Progenitor cell of endocrine pancreas (in vitro differentiated cells): ENCODE measurements around the gene ARL8A. TPM values are rescaled to one million over a fixed set of nuclear protein-coding genes. Genes with fewer than 3 reads are reported as not detected.

Experiments used
- DNase-seq: peaks from one replicate; pipeline ENCODE4 v3.0.0; 2021; ENCODE audit warnings: low spot score; ENCODE audit not compliant: unreplicated experiment
- H3K27ac Mint-ChIP-seq: 2 replicates; pipeline ENCODE4 v1.8.0; 2021; ENCODE audit warnings: mild to moderate bottlenecking, moderate library complexity, mixed read lengths
- H3K27me3 Mint-ChIP-seq: 2 replicates; pipeline ENCODE4 v1.8.0; 2021; ENCODE audit warnings: mixed read lengths
- H3K36me3 Mint-ChIP-seq: 2 replicates; pipeline ENCODE4 v1.8.0; 2022; ENCODE audit warnings: mixed read lengths; ENCODE audit not compliant: insufficient read depth
- H3K4me1 Mint-ChIP-seq: 2 replicates; pipeline ENCODE4 v1.8.0; 2021; ENCODE audit warnings: low read depth, mixed read lengths
- H3K4me3 Mint-ChIP-seq: 2 replicates; pipeline ENCODE4 v1.8.0; 2021; ENCODE audit warnings: low read depth, mild to moderate bottlenecking, moderate library complexity, mixed read lengths
- H3K9me3 Mint-ChIP-seq: 2 replicates; pipeline ENCODE4 v1.8.0; 2021; ENCODE audit warnings: low read depth, mixed read lengths
- CTCF ChIP-seq: fragments of 200-600 bp; sonication (generic); IDR thresholded peaks from one replicate; pipeline ENCODE4 v1.5.0; 2021; ENCODE audit warnings: antibody characterized with exemption, mild to moderate bottlenecking; ENCODE audit not compliant: unreplicated experiment
- total RNA-seq: library from RNA; stranded (reverse); gene quantifications from 2 replicates; pipeline ENCODE4 v1.2.1, GENCODE V29; 2021

Gene ARL8A
- total RNA-seq, 1 donor from 2014 or later: 43.7 TPM

- H3K27me3 Mint-ChIP-seq: no peaks in the 10 kb centered on the region
- peak overlapping the region; percentile 84 for H3K27ac Mint-ChIP-seq
- no peak for TF ChIP-seq CTCF
- H3K9me3 Mint-ChIP-seq: no peaks in the 10 kb centered on the region
- H3K4me3 Mint-ChIP-seq: no peak overlapping the region
- peaks cover 30% of the 10 kb centered on the region for H3K4me1 Mint-ChIP-seq
- H3K36me3 Mint-ChIP-seq: no peaks in the 10 kb centered on the region
- DNase-seq: no peak
These were observed 38.8 kb downstream of the ARL8A start for GRCh38 chr1:202105571-202106339.

GRCh38 chr1:202104073-202104472, 40.5 kb downstream of the ARL8A start:
- H3K9me3 Mint-ChIP-seq: no peaks in the 10 kb centered on the region
- peaks cover 30% of the 10 kb centered on the region for H3K4me1 Mint-ChIP-seq
- H3K27me3 Mint-ChIP-seq: no peaks in the 10 kb centered on the region
- DNase-seq: no peak
- H3K4me3 Mint-ChIP-seq: no peak overlapping the region
- H3K36me3 Mint-ChIP-seq: no peaks in the 10 kb centered on the region
- H3K27ac Mint-ChIP-seq: peak overlapping the region; percentile 26
- no peak for TF ChIP-seq CTCF

GRCh38 chr1:202101184-202101583, 43.4 kb downstream of the ARL8A start:
- H3K27ac Mint-ChIP-seq: no peak overlapping the region
- no peaks in the 10 kb centered on the region for H3K36me3 Mint-ChIP-seq
- no peaks in the 10 kb centered on the region for H3K27me3 Mint-ChIP-seq
- DNase-seq: no peak
- TF ChIP-seq CTCF: no peak
- H3K9me3 Mint-ChIP-seq: no peaks in the 10 kb centered on the region
- H3K4me1 Mint-ChIP-seq: peaks cover 13% of the 10 kb centered on the region
- H3K4me3 Mint-ChIP-seq: no peak overlapping the region

- H3K36me3 Mint-ChIP-seq: no peaks in the 10 kb centered on the region
- no peaks in the 10 kb centered on the region for H3K9me3 Mint-ChIP-seq
These were observed 50.7 kb downstream of the ARL8A start for GRCh38 chr1:202093858-202094257.

GRCh38 chr1:202090994-202091393, 53.5 kb downstream of the ARL8A start:
- DNase-seq: no peak
- H3K4me3 Mint-ChIP-seq: no peak overlapping the region
- H3K9me3 Mint-ChIP-seq: no peaks in the 10 kb centered on the region
- H3K4me1 Mint-ChIP-seq: peaks cover 19% of the 10 kb centered on the region
- no peak for TF ChIP-seq CTCF
- peak overlapping the region; percentile 17 for H3K27ac Mint-ChIP-seq
- H3K36me3 Mint-ChIP-seq: no peaks in the 10 kb centered on the region
- no peaks in the 10 kb centered on the region for H3K27me3 Mint-ChIP-seq

More at GRCh38 chr1:202093858-202094257, 50.7 kb downstream of the ARL8A start:
- DNase-seq: no peak
- H3K4me3 Mint-ChIP-seq: no peak overlapping the region
- H3K4me1 Mint-ChIP-seq: peaks cover 2% of the 10 kb centered on the region
- no peak for TF ChIP-seq CTCF
- no peaks in the 10 kb centered on the region for H3K27me3 Mint-ChIP-seq
- no peak overlapping the region for H3K27ac Mint-ChIP-seq
